MM.1S (cell line): Measurements from ENCODE around the gene FFAR2.
"Not testable (repeated sequence)": the region's sequence is repeated elsewhere in the genome, so short reads cannot be mapped to it uniquely, and the experiment has no call there.

Source experiments
- EZH2 ChIP-seq: fragments of 300-600 bp; sonication (generic); optimal IDR thresholded peaks from 2 replicates; pipeline ENCODE3; 2017; ENCODE audit warnings: low read depth, mild to moderate bottlenecking, antibody characterized with exemption, low read length, mixed read lengths
- EZH2phosphoT487 ChIP-seq: fragments of 300-600 bp; sonication (generic); IDR thresholded peaks from 2 replicates; pipeline ENCODE4 v1.6.1; 2018; ENCODE audit warnings: antibody characterized with exemption, low read length
- TF ChIP-seq, protein P1 (sequence below): fragments of 300-600 bp; sonication (generic); IDR thresholded peaks from 2 replicates; pipeline ENCODE4 v1.5.1; 2016; ENCODE audit warnings: antibody characterized with exemption, low read length, mixed read lengths

DNA sequence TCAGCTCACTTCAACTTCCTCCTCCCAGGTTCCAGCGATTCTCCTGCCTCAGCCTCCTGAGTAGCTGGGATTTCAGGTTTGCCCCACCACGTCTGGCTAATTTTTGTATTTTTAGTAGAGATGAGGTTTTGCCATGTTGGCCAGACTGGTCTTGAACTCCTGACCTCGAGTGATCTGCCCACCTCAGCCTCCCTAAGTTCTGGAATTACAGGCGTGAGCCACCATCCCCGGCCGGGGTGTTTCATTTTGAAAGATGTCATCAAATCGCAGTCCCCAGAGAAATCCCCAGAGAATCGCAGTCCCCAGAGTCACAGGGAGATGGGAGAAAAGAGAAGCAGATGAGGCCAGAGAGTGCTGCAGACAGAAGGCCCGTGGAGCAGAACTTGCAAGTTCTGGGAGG, 46.6 kb upstream of the FFAR2 start:
- TF ChIP-seq, protein P1, sequence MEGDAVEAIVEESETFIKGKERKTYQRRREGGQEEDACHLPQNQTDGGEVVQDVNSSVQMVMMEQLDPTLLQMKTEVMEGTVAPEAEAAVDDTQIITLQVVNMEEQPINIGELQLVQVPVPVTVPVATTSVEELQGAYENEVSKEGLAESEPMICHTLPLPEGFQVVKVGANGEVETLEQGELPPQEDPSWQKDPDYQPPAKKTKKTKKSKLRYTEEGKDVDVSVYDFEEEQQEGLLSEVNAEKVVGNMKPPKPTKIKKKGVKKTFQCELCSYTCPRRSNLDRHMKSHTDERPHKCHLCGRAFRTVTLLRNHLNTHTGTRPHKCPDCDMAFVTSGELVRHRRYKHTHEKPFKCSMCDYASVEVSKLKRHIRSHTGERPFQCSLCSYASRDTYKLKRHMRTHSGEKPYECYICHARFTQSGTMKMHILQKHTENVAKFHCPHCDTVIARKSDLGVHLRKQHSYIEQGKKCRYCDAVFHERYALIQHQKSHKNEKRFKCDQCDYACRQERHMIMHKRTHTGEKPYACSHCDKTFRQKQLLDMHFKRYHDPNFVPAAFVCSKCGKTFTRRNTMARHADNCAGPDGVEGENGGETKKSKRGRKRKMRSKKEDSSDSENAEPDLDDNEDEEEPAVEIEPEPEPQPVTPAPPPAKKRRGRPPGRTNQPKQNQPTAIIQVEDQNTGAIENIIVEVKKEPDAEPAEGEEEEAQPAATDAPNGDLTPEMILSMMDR = not testable (repeated sequence)
- not testable (repeated sequence) for TF ChIP-seq EZH2, EZH2phosphoT487
